Muscle of leg (tissue), 11 donors: ENCODE results near the gene CARTPT. TPM values are rescaled to one million over a fixed set of nuclear protein-coding genes. Genes with fewer than 3 reads are reported as not detected.

Experiments
- DNase-seq: peaks from one replicate; pipeline ENCODE4 v3.0.0; 2013
- H3K27ac ChIP-seq: one replicate; pipeline ENCODE4 v1.5.1; 2013; ENCODE audit warnings: mild to moderate bottlenecking, low read length, control low read depth
- H3K27me3 ChIP-seq: one replicate; pipeline ENCODE4 v1.6.1; 2013; ENCODE audit warnings: low read length; ENCODE audit not compliant: control insufficient read depth, insufficient read depth
- H3K36me3 ChIP-seq: one replicate; pipeline ENCODE4 v1.6.1; 2013; ENCODE audit warnings: low read length; ENCODE audit not compliant: control insufficient read depth, insufficient read depth
- H3K4me1 ChIP-seq: one replicate; pipeline ENCODE4 v1.6.1; 2013; ENCODE audit warnings: low read length; ENCODE audit not compliant: control insufficient read depth, insufficient read depth
- H3K4me3 ChIP-seq: one replicate; pipeline ENCODE4 v1.5.1; 2013; ENCODE audit warnings: low read length, control low read depth
- H3K9me3 ChIP-seq: replicated peaks from 2 replicates; pipeline ENCODE4 v1.6.1; 2013; ENCODE audit warnings: low read depth, low read length; ENCODE audit not compliant: control insufficient read depth
- whole genome bisulfite sequencing: methylation state at CpG from one replicate; pipeline ENCODE4 v1.1.5; 2013; ENCODE audit warnings: missing lambda C conversion rate; ENCODE audit not compliant: insufficient coverage; 5-methylcytosine and 5-hydroxymethylcytosine counted together
- polyA plus RNA-seq, 8 donors: library from polyadenylated mRNA; unstranded; fragments of 120-200 nt; gene quantifications; one replicate each; pipeline versions ENCODE4 v1.2.1 to v1.2.3, GENCODE V29; 2013; ENCODE audit warnings: inconsistent platforms in 1 of 8, low replicate concordance in 1 of 8; ENCODE audit not compliant: insufficient read length in 8 of 8, insufficient read depth in 1 of 8
- total RNA-seq: library from RNA; stranded (reverse); fragments of 120-200 nt; gene quantifications from one replicate; pipeline ENCODE4 v1.2.4, GENCODE V29; 2013

The CARTPT gene
- total and polyA plus RNA-seq, 9 donors: not detected

- DNase-seq: no peak
- 91% methylated on average over 2 of the region's 4 CpGs for WGBS
Observed at GRCh38 chr5:71752441-71753190, 33.5 kb downstream of the CARTPT start.

DNA sequence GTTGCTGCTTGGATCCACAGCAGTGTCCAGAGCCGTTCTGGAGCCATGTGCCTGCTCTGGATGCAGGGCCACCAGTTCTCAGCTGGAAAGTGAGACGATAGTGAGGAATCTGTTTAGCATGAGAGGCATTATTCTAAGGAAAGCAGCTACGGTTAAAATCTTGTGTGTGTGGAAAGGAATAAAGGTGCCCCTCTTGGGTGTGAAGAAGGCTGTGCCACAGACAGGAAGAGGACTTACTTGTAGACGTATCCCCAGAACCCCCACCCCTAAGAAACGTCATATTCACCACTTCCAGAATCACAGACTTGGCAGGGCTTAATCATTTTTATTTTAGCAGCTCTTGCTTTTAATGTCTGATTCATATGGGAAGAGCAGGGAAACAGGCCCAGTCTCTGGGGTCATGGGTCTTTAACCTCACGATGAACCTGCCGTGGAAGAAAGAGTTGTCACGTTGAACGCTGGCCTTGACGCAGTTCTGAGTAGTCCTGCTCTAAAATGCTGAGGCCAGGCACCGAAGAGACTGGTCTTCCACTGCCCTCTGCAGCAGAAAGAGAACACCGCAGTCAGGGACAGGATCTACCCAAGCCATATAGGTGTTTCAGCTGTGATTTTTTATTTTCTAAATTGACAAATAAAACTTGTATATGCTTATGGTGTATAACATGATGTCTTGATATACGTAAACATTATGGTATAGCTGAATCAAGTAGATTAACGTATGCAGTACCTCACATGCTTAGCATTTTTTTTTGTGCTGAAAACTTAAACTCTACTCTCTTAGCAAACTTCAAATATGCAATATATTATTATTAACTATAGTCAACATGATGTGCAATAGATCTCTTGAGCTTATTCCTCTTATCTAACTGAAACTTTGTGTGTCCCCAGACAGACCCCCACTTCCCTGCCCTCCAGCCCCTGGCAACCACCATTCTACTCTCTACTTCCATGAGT lies 38.8 kb downstream of the CARTPT start:
- Histone ChIP-seq H3K4me1 (peaks cover 2% of the 10 kb centered on the region), H3K27ac (no peak overlapping the region), H3K36me3 (no peaks in the 10 kb centered on the region), H3K27me3 (no peaks in the 10 kb centered on the region), H3K9me3 (no peaks in the 10 kb centered on the region), H3K4me3 (peak overlapping the region; percentile 10)
- 9% methylated on average over 4 of the region's 14 CpGs for WGBS
- peak; percentile 69 for DNase-seq

More at GRCh38 chr5:71752441-71753190, 33.5 kb downstream of the CARTPT start:
- Histone ChIP-seq H3K4me3 (no peak overlapping the region), H3K27ac (no peak overlapping the region), H3K36me3 (no peaks in the 10 kb centered on the region), H3K4me1 (no peaks in the 10 kb centered on the region), H3K27me3 (no peaks in the 10 kb centered on the region), H3K9me3 (no peaks in the 10 kb centered on the region)

DNA sequence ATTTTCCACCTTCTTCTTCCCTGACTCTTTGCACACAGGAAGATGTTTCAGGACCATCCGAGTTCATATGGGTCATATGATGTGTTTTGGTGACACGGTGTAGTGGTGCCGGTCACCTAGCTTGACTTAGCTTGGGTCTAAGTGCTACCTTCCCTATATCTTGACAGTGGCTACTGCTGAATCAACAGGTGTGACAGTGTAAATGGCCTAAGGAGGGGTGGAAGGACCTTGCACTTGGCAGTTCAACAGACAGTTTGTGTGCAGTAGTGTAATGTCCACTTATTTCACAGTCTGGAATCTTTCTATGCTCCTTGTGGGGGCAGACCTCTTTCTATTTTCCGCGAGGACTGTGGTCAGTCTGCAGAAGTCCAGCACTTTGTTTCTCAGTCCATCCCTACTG lies 43.8 kb downstream of the CARTPT start:
- no peaks in the 10 kb centered on the region for H3K36me3 ChIP-seq
- no peak for DNase-seq
- no peak overlapping the region for H3K4me3 ChIP-seq
- H3K27me3 ChIP-seq: no peaks in the 10 kb centered on the region
- H3K27ac ChIP-seq: no peak overlapping the region
- WGBS: 93% methylated on average over 3 of the region's 5 CpGs
- peaks cover under 1% of the 10 kb centered on the region for H3K4me1 ChIP-seq
- no peaks in the 10 kb centered on the region for H3K9me3 ChIP-seq

GRCh38 chr5:71767661-71768060 lies 48.6 kb downstream of the CARTPT start:
- H3K4me1 ChIP-seq: no peaks in the 10 kb centered on the region
- no peak overlapping the region for H3K27ac ChIP-seq
- H3K27me3 ChIP-seq: no peaks in the 10 kb centered on the region
- DNase-seq: peak; percentile 20
- no peak overlapping the region for H3K4me3 ChIP-seq
- no peaks in the 10 kb centered on the region for H3K36me3 ChIP-seq
- H3K9me3 ChIP-seq: no peaks in the 10 kb centered on the region

GRCh38 chr5:71769287-71769686 lies 50.2 kb downstream of the CARTPT start:
- H3K9me3 ChIP-seq: no peaks in the 10 kb centered on the region
- peak overlapping the region; percentile 7 for H3K27ac ChIP-seq
- H3K27me3 ChIP-seq: no peaks in the 10 kb centered on the region
- no peaks in the 10 kb centered on the region for H3K36me3 ChIP-seq
- H3K4me1 ChIP-seq: no peaks in the 10 kb centered on the region
- peak; percentile 11 for DNase-seq
- no peak overlapping the region for H3K4me3 ChIP-seq

GRCh38 chr5:71770381-71770780 lies 51.3 kb downstream of the CARTPT start:
- Histone ChIP-seq H3K27ac (no peak overlapping the region), H3K27me3 (no peaks in the 10 kb centered on the region), H3K36me3 (no peaks in the 10 kb centered on the region), H3K4me1 (no peaks in the 10 kb centered on the region), H3K9me3 (no peaks in the 10 kb centered on the region), H3K4me3 (no peak overlapping the region)
- DNase-seq: no peak

Other genes with a start within 250 kb of the CARTPT start
- gene MCCC2, start 131.9 kb upstream of the CARTPT start, total RNA-seq: 16.1 TPM
- 10 to 100 TPM; 12.0 to 21.5 (median 15.5) TPM for gene MCCC2, start 131.9 kb upstream of the CARTPT start, polyA plus RNA-seq